ENCODE data around the gene MYO1A. TPM values are rescaled to one million over a fixed set of nuclear protein-coding genes. Genes with fewer than 3 reads are reported as not detected.
A peak's percentile ranks its signal among the peaks of the same experiment; 100 is the strongest.
"Not testable (repeated sequence)": the region's sequence is repeated elsewhere in the genome, so short reads cannot be mapped to it uniquely, and the experiment has no call there.

MYO1A gene
- total RNA-seq, 1 donor from 2014 or later: 1.4 TPM

DNA sequence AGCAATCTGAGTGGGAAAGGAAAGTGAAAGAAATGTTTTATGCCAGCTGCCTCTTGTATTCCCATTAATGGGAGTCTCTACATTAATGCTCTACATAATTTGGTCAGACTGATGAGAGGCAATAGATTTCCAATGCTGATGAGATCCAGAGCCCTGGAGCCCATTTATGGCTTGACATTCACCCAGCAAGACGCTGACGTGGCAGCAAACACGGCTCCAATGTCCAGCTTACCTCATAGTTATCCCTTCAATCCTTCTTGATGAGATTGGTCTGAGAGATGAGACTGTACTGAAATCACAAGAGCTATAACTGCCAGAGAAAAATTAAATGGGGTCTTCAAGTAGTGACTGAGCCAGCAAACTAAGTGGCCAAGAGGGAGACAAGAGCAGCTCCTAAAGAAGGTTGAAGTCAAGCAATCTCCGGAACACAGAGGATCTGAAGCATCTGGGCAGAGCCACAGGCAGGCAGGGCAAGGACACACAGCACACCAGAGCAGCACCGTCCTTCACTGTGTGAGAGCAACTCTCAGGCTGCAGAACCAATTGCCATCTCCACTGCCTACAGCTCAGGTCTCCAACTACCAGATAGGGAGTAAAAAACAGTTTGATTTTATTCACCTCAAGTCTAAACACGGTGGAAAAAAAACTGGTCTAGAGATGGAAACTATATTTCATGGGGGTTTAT, 7.3 kb upstream of the MYO1A start:
- H3K27me3 ChIP-seq: no peaks in the 10 kb centered on the region
- no peaks in the 10 kb centered on the region for H3K4me1 ChIP-seq
- H3K4me3 ChIP-seq: no peak overlapping the region
- ATAC-seq (no peak), DNase-seq (no peak)
- H3K27ac ChIP-seq: peak overlapping the region; percentile 20
- H3K9me3 ChIP-seq: no peaks in the 10 kb centered on the region
- intact Hi-C loops (cut with DNase I): no loop called here
- TF ChIP-seq, protein P1, sequence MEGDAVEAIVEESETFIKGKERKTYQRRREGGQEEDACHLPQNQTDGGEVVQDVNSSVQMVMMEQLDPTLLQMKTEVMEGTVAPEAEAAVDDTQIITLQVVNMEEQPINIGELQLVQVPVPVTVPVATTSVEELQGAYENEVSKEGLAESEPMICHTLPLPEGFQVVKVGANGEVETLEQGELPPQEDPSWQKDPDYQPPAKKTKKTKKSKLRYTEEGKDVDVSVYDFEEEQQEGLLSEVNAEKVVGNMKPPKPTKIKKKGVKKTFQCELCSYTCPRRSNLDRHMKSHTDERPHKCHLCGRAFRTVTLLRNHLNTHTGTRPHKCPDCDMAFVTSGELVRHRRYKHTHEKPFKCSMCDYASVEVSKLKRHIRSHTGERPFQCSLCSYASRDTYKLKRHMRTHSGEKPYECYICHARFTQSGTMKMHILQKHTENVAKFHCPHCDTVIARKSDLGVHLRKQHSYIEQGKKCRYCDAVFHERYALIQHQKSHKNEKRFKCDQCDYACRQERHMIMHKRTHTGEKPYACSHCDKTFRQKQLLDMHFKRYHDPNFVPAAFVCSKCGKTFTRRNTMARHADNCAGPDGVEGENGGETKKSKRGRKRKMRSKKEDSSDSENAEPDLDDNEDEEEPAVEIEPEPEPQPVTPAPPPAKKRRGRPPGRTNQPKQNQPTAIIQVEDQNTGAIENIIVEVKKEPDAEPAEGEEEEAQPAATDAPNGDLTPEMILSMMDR (IDR thresholded peaks at IDR 0.05): no peak
- H3K36me3 ChIP-seq: peaks cover 30% of the 10 kb centered on the region

DNA sequence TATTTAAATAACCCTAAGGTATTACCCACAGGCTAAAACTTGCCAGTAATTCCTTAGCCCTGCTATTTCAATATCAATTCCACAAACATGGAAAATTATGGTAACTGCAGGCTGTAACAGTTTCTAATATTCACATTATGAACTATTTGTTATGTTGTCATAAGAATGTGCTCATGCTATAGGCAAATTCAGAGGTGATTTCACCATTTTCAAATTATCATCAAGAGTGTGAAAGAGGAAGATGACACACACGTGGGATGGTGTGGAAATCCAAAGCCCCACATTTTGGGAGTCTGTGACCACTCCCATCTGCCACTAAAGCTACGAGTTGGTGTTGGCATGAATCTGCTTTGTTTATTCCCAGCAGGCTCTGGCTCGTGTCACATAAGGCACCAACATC, 5.9 kb upstream of the MYO1A start:
- Histone ChIP-seq H3K36me3 (peaks cover 28% of the 10 kb centered on the region), H3K27ac (no peak overlapping the region), H3K4me1 (no peaks in the 10 kb centered on the region), H3K9me3 (no peaks in the 10 kb centered on the region), H3K27me3 (no peaks in the 10 kb centered on the region), H3K4me3 (no peak overlapping the region)
- intact Hi-C loops (cut with DNase I): no loop called here
- DNase-seq (no peak), ATAC-seq (peak; percentile 56)
- TF ChIP-seq, protein P1 (IDR thresholded peaks at IDR 0.05): no peak

DNA sequence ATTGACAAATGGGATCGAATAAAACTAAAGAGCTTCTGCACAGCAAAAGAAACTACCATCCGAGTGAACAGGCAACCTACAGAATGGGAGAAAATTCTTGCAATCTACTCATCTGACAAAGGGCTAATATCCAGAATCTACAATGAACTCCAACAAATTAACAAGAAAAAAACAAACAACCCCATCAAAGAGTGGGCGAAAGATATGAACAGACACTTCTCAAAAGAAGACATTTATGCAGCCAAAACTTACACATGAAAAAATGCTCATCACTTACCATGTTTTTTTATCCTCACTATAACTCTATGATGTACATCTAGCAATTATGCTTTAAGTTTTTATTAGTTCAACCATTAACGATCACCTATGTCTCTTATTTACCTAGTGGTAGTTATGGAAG, 4.0 kb upstream of the MYO1A start:
- H3K4me3 ChIP-seq; DNase-seq; H3K36me3 ChIP-seq; H3K4me1 ChIP-seq; H3K27ac ChIP-seq; H3K9me3 ChIP-seq; ATAC-seq; intact Hi-C loops (cut with DNase I); H3K27me3 ChIP-seq: not testable (repeated sequence)

DNA sequence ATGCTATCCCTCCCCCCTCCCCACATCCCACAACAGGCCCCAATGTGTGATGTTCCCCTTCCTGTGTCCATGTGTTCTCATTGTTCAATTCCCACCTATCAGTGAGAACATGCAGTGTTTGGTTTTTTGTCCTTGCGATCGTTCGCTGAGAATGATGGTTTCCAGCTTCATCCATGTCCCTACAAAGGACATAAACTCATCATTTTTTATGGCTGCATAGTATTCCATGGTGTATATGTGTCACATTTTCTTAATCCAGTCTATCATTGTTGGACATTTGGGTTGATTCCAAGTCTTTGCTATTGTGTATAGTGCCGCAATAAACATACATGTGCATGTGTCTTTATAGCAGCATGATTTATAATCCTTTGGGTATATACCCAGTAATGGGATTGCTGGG, 3.2 kb upstream of the MYO1A start:
- H3K27ac ChIP-seq; H3K27me3 ChIP-seq; ATAC-seq; DNase-seq; H3K4me3 ChIP-seq; H3K36me3 ChIP-seq; H3K4me1 ChIP-seq; intact Hi-C loops (cut with DNase I); H3K9me3 ChIP-seq: not testable (repeated sequence)

DNA sequence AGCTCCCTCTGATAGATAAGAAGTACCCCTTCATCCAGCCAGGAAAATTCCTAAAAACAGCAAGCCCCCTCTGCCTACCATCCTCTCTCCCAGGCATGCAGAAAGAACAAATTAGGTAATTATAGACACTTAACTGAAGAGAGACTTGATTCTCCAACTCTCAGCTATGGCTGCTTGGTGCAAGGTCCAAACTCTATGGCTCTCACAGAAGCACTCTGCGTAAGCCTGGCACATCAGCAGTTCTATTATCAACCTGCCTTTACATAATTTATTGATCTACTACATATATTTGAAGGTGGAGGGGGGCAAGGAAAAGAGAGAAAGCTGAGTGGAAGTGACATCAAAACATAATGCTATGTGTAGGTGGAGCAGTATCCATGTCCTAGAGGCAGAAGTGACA, 1.1 kb upstream of the MYO1A start:
- DNase-seq (no peak), ATAC-seq (no peak)
- no peak overlapping the region for H3K4me3 ChIP-seq
- no peaks in the 10 kb centered on the region for H3K27me3 ChIP-seq
- intact Hi-C loops (cut with DNase I): no loop called here
- no peaks in the 10 kb centered on the region for H3K36me3 ChIP-seq
- TF ChIP-seq, protein P1 (IDR thresholded peaks at IDR 0.05): no peak
- peaks cover 3% of the 10 kb centered on the region for H3K4me1 ChIP-seq
- no peak overlapping the region for H3K27ac ChIP-seq
- H3K9me3 ChIP-seq: no peaks in the 10 kb centered on the region

DNA sequence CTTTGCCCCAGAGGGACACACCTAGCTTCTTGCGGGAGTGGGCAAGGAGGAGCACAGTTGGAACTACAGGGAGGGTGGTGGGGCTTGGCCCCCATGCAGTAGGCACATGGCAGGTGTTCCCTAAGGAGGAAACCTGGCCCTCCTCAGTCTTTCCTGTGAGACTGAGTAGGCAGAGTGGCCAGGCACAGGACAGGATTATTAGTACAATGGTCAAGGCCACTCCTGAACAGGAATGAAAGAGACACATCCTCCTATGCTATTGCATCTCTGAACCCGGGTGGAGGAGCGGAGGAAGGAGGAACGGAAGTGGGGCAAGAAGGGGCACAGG, 846 bp downstream of the MYO1A start:
- Histone ChIP-seq H3K4me3 (no peak overlapping the region), H3K9me3 (no peaks in the 10 kb centered on the region), H3K4me1 (peaks cover 3% of the 10 kb centered on the region), H3K27me3 (no peaks in the 10 kb centered on the region), H3K36me3 (no peaks in the 10 kb centered on the region), H3K27ac (no peak overlapping the region)
- TF ChIP-seq, protein P1 (IDR thresholded peaks at IDR 0.05): no peak
- ATAC-seq (peak; percentile 33), DNase-seq (no peak)
- intact Hi-C loops (cut with DNase I): no loop called here

Data from upper lobe of right lung (tissue), 1 donor.